ENCODE measurements around the gene MICU2. TPM values are rescaled to one million over a fixed set of nuclear protein-coding genes. Genes with fewer than 3 reads are reported as not detected.

The MICU2 gene
- total RNA-seq, 3 donors from 2014 or later: 34.4 to 47.5 (median 47.2) TPM

DNA sequence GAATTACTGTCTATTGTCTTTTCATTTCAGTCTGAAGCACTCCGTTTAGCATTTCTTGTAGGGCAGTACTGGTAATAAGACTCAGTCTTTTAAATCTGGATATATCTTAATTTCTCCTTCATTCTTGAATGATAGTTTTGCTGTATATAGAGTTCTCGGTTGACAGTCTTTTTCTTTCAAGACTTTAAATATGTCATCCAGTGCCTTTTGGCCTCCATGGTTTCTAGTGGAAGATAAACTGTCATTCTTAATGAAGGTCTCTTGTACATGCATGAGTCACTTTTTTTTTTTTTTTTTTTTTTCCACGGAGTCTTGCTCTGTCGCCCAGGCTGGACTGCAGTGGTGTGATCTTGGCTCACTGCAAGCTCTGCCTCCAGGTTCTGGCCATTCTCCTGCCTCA, 117.6 kb downstream of the MICU2 start:
- no peak for ATAC-seq
- no peaks in the 10 kb centered on the region for H3K36me3 ChIP-seq (ENCODE audit: low read depth)
- no peak overlapping the region for H3K4me3 ChIP-seq
- intact Hi-C loops (cut with DNase I, micrococcal nuclease): no loop called here
- DNase-seq: no peak
- TF ChIP-seq CTCF (IDR thresholded peaks at IDR 0.05): no peak
- H3K9me3 ChIP-seq: peaks cover 25% of the 10 kb centered on the region
- H3K4me1 ChIP-seq (ENCODE audit: low read depth): no peaks in the 10 kb centered on the region

DNA sequence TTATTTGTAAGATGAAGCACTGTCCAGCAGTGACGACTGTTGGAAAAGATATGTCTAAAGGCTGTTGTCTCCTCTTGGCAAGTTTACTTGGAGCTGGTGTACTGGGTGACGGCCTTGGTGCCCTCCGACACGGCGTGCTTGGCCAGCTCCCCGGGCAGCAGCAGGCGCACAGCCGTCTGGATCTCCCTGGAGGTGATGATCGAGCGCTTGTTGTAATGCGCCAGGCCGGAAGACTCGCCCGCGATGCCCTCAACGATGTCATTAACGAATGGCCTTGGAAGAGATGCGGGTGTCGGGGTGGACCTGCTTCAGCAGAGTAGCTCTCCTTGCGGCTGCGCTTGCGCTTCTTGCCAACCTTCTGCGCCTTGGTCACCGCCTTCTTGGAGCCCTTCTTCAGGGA, 120.2 kb downstream of the MICU2 start:
- DNase-seq (no peak), ATAC-seq (no peak)
- no peaks in the 10 kb centered on the region for H3K36me3 ChIP-seq (ENCODE audit: low read depth)
- no peaks in the 10 kb centered on the region for H3K4me1 ChIP-seq (ENCODE audit: low read depth)
- H3K4me3 ChIP-seq: no peak overlapping the region
- intact Hi-C loops (cut with DNase I, micrococcal nuclease): no loop called here
- H3K9me3 ChIP-seq: peaks cover 25% of the 10 kb centered on the region
- TF ChIP-seq CTCF (IDR thresholded peaks at IDR 0.05): no peak

GRCh38 chr13:21481359-21481758, 122.6 kb downstream of the MICU2 start:
- Histone ChIP-seq H3K4me3 (no peak overlapping the region), H3K9me3 (peaks cover 7% of the 10 kb centered on the region), H3K4me1 (ENCODE audit: low read depth) (peaks cover 5% of the 10 kb centered on the region), H3K36me3 (ENCODE audit: low read depth) (no peaks in the 10 kb centered on the region)
- no peak for TF ChIP-seq CTCF (IDR thresholded peaks at IDR 0.05)
- intact Hi-C loops (cut with DNase I, micrococcal nuclease): no loop called here
- ATAC-seq (no peak), DNase-seq (no peak)

- ATAC-seq (peak; percentile 74), DNase-seq (peak in 1 of 3 donors; percentile 86)
- TF ChIP-seq CTCF (IDR thresholded peaks at IDR 0.05): no peak
- no peak overlapping the region for H3K4me3 ChIP-seq
- no peaks in the 10 kb centered on the region for H3K9me3 ChIP-seq
- H3K36me3 ChIP-seq (ENCODE audit: low read depth): no peaks in the 10 kb centered on the region
- H3K4me1 ChIP-seq (ENCODE audit: low read depth): peaks cover 5% of the 10 kb centered on the region
- intact Hi-C loops (cut with DNase I, micrococcal nuclease): loop anchor here (10.0 kb wide), 2 partner anchors 184 to 364 kb away; no protein-coding TSS in a partner anchor
These were observed 124.8 kb downstream of the MICU2 start for GRCh38 chr13:21478881-21479808.

DNA sequence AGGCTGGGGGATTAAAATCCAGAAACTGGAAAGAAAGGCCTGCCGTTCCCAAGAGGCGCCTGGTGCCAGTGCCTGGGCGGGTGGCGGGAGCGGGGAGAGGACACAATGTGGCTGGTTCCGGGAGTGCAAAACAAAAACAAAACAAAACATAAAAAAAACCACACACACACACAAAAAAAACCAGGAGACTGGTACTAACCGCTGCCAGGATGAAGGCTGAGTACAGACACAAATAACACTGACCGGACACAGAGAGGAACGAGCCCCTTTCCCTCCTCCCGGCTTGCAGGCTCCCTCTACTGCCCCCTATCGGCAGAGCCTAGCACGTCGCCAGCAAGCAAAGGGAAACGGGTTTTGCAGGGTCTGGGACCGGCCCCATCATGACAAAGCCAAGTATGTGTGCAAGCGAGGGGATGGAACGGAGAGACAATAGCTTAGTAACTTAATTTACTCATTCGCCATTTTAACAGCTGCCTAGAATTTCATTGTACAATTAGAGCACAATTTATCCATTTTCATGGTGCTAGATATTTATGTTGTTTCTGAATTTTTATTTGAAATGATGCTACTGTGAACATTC, 127.0 kb downstream of the MICU2 start:
- peak; percentile 96 for TF ChIP-seq CTCF (IDR thresholded peaks at IDR 0.05)
- ATAC-seq: peak; percentile 96
- Histone ChIP-seq H3K9me3 (no peaks in the 10 kb centered on the region), H3K4me3 (no peak overlapping the region), H3K36me3 (ENCODE audit: low read depth) (no peaks in the 10 kb centered on the region), H3K4me1 (ENCODE audit: low read depth) (peaks cover 5% of the 10 kb centered on the region)
- intact Hi-C loops (cut with DNase I, micrococcal nuclease): loop anchor here (2.0 to 10.0 kb wide), 3 partner anchors 178 to 362 kb away; no protein-coding TSS in a partner anchor
- peak; percentile 74 to 91 (median 87) for DNase-seq

Measured in mucosa of descending colon (tissue), 3 donors.